ENCODE results near the gene ZDHHC24. TPM values are rescaled to one million over a fixed set of nuclear protein-coding genes. Genes with fewer than 3 reads are reported as not detected.

Gene ZDHHC24, protein sequence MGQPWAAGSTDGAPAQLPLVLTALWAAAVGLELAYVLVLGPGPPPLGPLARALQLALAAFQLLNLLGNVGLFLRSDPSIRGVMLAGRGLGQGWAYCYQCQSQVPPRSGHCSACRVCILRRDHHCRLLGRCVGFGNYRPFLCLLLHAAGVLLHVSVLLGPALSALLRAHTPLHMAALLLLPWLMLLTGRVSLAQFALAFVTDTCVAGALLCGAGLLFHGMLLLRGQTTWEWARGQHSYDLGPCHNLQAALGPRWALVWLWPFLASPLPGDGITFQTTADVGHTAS
- total RNA-seq (2022; extraction: Qiagen RNA extraction), result 7.1 to 14.1 TPM (median 13.2 TPM) in 5 replicates

DNA sequence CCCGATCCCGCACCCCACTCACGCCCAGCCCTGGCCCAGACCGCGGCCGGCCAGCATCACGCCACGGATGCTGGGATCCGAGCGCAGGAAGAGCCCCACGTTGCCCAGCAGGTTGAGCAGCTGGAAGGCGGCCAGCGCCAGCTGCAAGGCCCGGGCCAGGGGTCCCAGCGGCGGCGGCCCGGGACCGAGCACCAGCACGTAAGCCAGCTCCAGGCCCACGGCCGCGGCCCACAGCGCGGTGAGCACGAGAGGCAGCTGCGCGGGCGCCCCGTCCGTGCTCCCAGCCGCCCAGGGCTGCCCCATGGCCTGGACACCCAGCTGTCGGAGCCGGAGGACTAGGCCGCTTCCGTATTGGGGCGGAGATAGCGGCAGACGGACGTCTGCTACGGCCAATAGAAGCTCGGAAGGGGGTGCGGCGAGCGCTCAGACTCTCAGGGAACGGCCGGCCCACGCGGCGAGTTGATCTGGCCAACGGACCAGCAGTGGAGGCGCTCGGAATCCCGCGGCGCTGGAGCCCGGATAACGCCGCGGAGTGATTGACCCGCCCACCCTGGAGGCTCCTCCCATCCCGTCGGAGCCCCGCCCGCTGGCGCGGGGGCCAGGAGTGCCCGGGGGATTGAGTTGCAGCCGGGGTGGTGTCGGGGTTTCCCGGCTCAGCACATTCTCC lies at the start of gene ZDHHC24:
TSS of gene ZDHHC24 (minus strand) at position 348 of the 667 bp plus-strand sequence. CDS start at position 303, 45 bp downstream.

DNA sequence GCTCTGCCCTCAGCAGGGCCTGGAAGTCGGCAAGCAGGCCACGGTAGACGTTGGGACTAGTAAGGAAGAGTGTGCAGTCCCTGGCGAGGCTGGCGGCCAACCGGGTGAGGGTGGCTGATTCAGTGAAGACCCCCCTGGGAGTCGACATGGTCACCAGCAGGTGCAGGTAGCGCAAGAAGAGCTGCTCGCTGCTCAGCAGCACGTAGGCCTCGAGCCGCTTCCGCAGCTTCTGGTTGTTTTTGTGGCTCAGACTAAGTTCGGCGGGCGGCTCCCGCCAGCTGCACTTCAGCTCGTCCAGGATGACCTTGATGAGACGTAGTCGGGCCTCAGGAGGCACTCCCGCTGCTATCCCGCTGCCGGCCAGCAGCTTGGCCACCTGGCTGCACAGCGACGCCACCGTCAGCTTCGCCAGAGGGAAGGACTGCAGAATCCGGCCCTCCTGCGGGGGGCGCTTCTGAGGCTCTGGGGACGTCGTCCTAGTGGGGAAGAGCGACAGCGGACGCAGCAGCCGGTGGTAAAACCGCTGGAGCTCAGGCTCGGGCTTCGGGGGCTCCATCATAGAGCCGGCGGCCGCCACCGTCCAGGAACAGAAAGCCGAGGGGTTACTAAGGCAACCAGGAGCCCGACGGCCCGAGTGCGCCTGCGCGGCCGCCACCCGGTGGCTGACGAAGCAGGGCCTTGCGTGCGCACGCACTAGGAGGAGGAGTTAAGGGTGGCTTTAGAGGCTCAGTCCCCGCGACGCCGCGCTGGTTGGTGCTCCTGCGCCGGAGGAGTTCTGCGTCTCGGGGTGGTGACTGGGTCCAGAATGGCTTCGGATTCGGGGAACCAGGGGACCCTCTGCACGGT lies 46.8 kb upstream of the ZDHHC24 start, which contains the start of the genes CCDC87 and CCS:
TSS of gene CCDC87 (minus strand) at position 607 of the 846 bp plus-strand sequence. CDS start at position 559, 48 bp downstream.
TSS of gene CCS (plus strand) at position 729 of the 846 bp plus-strand sequence. CDS start at position 806, 77 bp downstream.

GRCh38 chr11:66568124-66568916 lies 22.5 kb upstream of the ZDHHC24 start, which contains the start of gene CTSF:
Gene CTSF (minus strand): TSS chr11:66568606. CDS start chr11:66568486, 120 bp downstream.

DNA sequence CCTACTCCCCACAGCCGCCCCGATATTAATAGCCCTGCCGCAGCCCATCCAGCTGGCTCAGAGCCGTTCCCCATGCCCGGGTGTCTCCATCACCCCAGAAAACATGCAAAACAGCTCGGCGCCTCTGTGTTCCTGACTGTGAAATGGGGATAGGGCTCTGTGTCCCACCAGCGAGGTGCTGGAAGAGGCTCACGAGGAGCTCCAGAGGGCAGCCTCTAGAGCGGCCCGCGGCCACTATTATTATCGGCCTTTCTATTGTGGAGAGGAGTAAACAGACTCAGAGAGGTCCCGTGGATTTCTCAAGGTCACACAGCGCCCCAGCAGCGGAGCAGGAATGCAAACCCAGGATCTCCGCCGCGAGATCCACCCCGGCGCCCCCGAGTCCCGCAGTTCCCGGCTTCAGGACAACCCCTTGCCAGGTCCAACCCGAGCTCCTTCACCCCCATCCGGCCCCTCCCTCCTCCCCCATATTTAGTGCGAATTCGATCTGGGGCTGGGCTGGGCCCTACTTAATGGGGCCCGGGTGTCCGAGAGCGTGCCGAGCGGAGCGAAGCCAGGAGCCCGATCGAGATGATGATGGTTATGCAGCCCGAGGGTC lies 619 bp upstream of the ZDHHC24 start, which contains the start of gene ACTN3:
TSS of gene ACTN3 (plus strand) at position 536 of the 598 bp plus-strand sequence. CDS start at position 571, 35 bp downstream.

DNA sequence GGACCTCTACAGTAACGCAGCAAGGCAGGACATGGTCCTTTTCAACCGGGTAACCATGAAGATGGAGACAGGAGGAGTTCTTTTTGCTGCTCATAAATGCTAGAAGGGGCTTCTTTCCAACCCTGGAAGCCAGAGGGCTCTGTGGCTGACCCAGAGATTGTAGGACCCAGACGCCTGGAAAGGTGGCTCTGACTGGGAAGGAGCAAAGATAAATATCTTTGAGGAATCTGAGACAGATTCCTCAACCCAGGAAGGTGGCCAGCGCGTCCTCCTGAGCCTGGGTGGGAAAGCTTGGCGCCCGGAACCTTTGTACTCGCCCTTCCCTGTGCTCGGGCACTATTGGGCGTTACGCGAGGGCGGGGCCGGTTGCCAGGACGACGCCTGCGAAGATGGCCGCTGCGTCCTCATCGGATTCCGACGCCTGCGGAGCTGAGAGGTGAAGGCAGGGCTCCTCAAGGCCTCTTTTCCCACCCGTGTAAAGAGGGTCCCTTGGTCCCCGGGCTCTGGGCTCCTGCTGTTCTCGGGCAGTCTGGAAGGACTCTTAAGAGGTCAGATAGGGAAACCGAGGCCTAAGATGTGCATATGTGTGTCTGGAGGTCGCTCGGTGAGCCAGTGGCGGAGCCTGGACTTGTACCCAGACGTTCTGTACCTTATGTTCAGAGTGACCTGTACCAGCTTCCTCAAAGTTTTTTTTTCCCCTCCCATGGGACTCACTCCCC lies 35.4 kb downstream of the ZDHHC24 start, which contains the start of gene BBS1:
TSS of gene BBS1 (plus strand) at position 365 of the 719 bp plus-strand sequence. CDS start at position 390, 25 bp downstream.

DNA sequence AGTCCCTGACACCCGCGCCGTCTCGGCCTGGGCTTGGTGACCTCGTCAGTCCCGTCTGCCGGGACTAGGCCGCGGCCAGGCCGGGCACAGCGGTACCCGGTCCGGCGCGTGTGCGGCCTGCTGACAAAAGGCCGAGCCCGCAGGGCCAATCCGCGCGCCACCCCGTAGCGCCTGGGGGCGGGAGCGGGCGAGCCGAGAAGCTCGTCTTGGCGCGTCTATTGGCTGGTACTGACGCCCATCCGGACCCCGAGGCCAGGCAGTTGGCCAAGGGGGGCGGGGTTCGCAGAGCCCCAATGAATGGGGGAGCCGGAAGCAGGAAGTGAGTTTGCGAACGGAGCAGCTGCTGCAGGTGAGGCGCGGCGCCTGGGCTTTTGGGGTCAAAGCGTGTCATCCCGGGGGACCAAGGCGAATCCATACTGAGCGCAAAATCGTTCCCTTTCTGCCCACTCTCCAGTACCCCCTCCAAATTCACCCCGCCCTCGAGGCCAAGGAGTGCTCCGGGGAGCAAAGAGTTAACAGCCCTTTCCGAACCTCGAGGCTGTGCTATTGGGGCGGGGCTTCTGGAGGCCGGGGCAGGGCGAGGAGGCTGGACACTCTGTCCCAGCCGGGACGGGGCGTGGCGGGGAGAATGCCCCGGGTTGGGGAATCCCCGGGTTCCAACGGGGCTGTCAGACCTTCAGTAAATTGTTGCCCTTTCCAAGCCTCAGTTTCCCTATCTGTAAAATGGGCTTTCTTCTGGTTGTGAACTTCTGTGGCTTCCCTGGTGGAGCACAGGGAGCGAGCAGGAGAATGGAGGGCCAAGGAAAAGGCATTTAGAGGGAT lies 65.5 kb downstream of the ZDHHC24 start, which contains the start of gene DPP3:
TSS of gene DPP3 (plus strand) at position 318 of the 822 bp plus-strand sequence. CDS start 1,767 bp downstream, outside the sequence.

Other genes starting within 250 kb of the ZDHHC24 start
- not detected in 5 replicates for gene CD248, start 229.0 kb downstream of the ZDHHC24 start, total RNA-seq (2022; extraction: Qiagen RNA extraction)
- gene RIN1, start 209.6 kb downstream of the ZDHHC24 start, total RNA-seq (2022; extraction: Qiagen RNA extraction), result 20.7 to 33.8 TPM (median 31.2 TPM) in 5 replicates
- gene BRMS1, start 200.9 kb downstream of the ZDHHC24 start, total RNA-seq (2022; extraction: Qiagen RNA extraction), result 76.8 to 96.5 TPM (median 84.8 TPM) in 5 replicates
- gene B4GAT1, start 198.4 kb downstream of the ZDHHC24 start, total RNA-seq (2022; extraction: Qiagen RNA extraction), result 13.4 to 15.6 TPM (median 14.6 TPM) in 5 replicates
- 6.1 to 9.8 TPM (median 9.1 TPM) in 5 replicates for gene SLC29A2, start 174.3 kb downstream of the ZDHHC24 start, total RNA-seq (2022; extraction: Qiagen RNA extraction)
- 0.03 TPM in 1 of 5 replicates, not detected in the others for gene NPAS4, start 125.0 kb downstream of the ZDHHC24 start, total RNA-seq (2022; extraction: Qiagen RNA extraction)
- 96.3 to 115 TPM (median 107 TPM) in 5 replicates for gene MRPL11, start 107.2 kb downstream of the ZDHHC24 start, total RNA-seq (2022; extraction: Qiagen RNA extraction)
- 3.4 to 5.2 TPM (median 4.5 TPM) in 5 replicates for gene PELI3, start 79.1 kb downstream of the ZDHHC24 start, total RNA-seq (2022; extraction: Qiagen RNA extraction)
- 48.9 to 58.4 TPM (median 56.0 TPM) in 5 replicates for gene DPP3, start 65.6 kb downstream of the ZDHHC24 start, total RNA-seq (2022; extraction: Qiagen RNA extraction)
- gene BBS1, start 35.4 kb downstream of the ZDHHC24 start, total RNA-seq (2022; extraction: Qiagen RNA extraction), result 6.1 to 10.0 TPM (median 9.4 TPM) in 5 replicates
- gene ACTN3, start 855 bp upstream of the ZDHHC24 start, total RNA-seq (2022; extraction: Qiagen RNA extraction), result 0.04 to 0.06 TPM (median 0.04 TPM) in 4 of 5 replicates, not detected in the other
- 28.4 to 36.1 TPM (median 31.4 TPM) in 5 replicates for gene CTSF, start 22.6 kb upstream of the ZDHHC24 start, total RNA-seq (2022; extraction: Qiagen RNA extraction)
- 0.39 to 0.75 TPM (median 0.55 TPM) in 5 replicates for gene CCDC87, start 47.0 kb upstream of the ZDHHC24 start, total RNA-seq (2022; extraction: Qiagen RNA extraction)
- 24.4 to 32.1 TPM (median 27.6 TPM) in 5 replicates for gene CCS, start 47.1 kb upstream of the ZDHHC24 start, total RNA-seq (2022; extraction: Qiagen RNA extraction)
- 59.6 to 80.2 TPM (median 65.6 TPM) in 5 replicates for gene RBM14, start 70.6 kb upstream of the ZDHHC24 start, total RNA-seq (2022; extraction: Qiagen RNA extraction)
- 130 to 150 TPM (median 140 TPM) in 5 replicates for gene RBM4, start 92.7 kb upstream of the ZDHHC24 start, total RNA-seq (2022; extraction: Qiagen RNA extraction)
- gene RBM4B, start 131.8 kb upstream of the ZDHHC24 start, total RNA-seq (2022; extraction: Qiagen RNA extraction), result 16.0 to 22.0 TPM (median 18.6 TPM) in 5 replicates
- 6.7 to 10.6 TPM (median 9.9 TPM) in 5 replicates for gene SPTBN2, start 183.2 kb upstream of the ZDHHC24 start, total RNA-seq (2022; extraction: Qiagen RNA extraction)